ENCODE measurements around the gene CBX4. TPM values are rescaled to one million over a fixed set of nuclear protein-coding genes. Genes with fewer than 3 reads are reported as not detected.
A peak's percentile ranks its signal among the peaks of the same experiment; 100 is the strongest.

CBX4 gene
- total and polyA plus RNA-seq, 2 of the 4 experiments (the other 2 are of a cell fraction): 3.2 to 9.4 TPM

- Histone ChIP-seq H3K27ac (ENCODE audit: insufficient read depth, low read length) (peak overlapping the region; percentile 90), H3K18ac (ENCODE audit: low read depth, low read length) (no peak overlapping the region), H3K9me3 (ENCODE audit: control insufficient read depth, insufficient read depth, low read length) (no peaks in the 10 kb centered on the region; the same call in 1 of the 2 replicates), H4K91ac (ENCODE audit: insufficient read depth, low read depth, low read length) (no peak overlapping the region; the same call in 1 of the 2 replicates), H3K4me3 (ENCODE audit: insufficient read depth, low read depth, low read length) (no peak overlapping the region), H3K79me1 (ENCODE audit: low read depth in 1 of 2, low read length in 2 of 2) (peaks cover 8 to 23% of the 10 kb centered on the region in 2 experiments; a peak in 2 of 4 replicates), H3K27me3 (ENCODE audit: control insufficient read depth, insufficient read depth, low read length) (peaks cover 42% of the 10 kb centered on the region), H2BK120ac (ENCODE audit: low read depth, low read length) (peak overlapping the region; percentile 39), H4K5ac (ENCODE audit: low read depth, low read length) (no peak overlapping the region), H3K4me1 (ENCODE audit: control insufficient read depth, insufficient read depth, low read length) (peaks cover 17% of the 10 kb centered on the region), H2AK5ac (ENCODE audit: low read depth, low read length) (peak overlapping the region; percentile 66), H3K14ac (replicated peaks; ENCODE audit: low read depth, low read length) (no peak overlapping the region), H2BK20ac (ENCODE audit: low read depth, low read length) (peak overlapping the region; percentile 33; the same call in 1 of the 2 replicates), H2AK9ac (replicated peaks; ENCODE audit: low read depth, low read length, poor library complexity) (peak overlapping the region; percentile 38), H4K20me1 (ENCODE audit: insufficient read depth, low read length) (peaks cover 14% of the 10 kb centered on the region), H3K9me1 (ENCODE audit: insufficient read depth, low read length) (peaks cover 5% of the 10 kb centered on the region; the same call in 1 of the 2 replicates), H4K8ac (ENCODE audit: low read depth in 2 of 2, low read length in 2 of 2) (peak overlapping the region; percentile 8 to 57; a peak in 2 of 4 replicates), H3K9ac (ENCODE audit: low read depth, low read length) (no peak overlapping the region), H3K56ac (ENCODE audit: extremely low read depth, insufficient read depth, low read length) (no peak overlapping the region), H3K23ac (ENCODE audit: low read depth, low read length) (no peak overlapping the region), H2BK15ac (ENCODE audit: low read depth, low read length) (peak overlapping the region; percentile 30; the same call in 1 of the 3 replicates), H3K4ac (ENCODE audit: low read depth, low read length) (peak overlapping the region; percentile 91), H3K36me3 (ENCODE audit: control insufficient read depth, insufficient read depth, low read length) (peaks cover 9% of the 10 kb centered on the region; the same call in 1 of the 2 replicates), H2AFZ (replicated peaks; ENCODE audit: low read length, poor library complexity) (peak overlapping the region; percentile 25), H2BK5ac (ENCODE audit: low read depth, low read length, poor library complexity, severe bottlenecking) (peak overlapping the region; percentile 95), H3K4me2 (ENCODE audit: low read depth, low read length) (no peak overlapping the region; the same call in 1 of the 2 replicates)
- in situ Hi-C loops (cut with MboI; ENCODE audit: low sequenced_read_pairs) (loop anchor here (5.0 kb wide), 1 partner anchor 192 kb away; no protein-coding TSS in a partner anchor), intact Hi-C loops (cut with micrococcal nuclease) (no loop called here), dilution Hi-C loops (cut with HindIII; ENCODE audit: low sequenced_read_pairs, unreplicated experiment) (no loop called here)
- TF ChIP-seq CTCF (conservative IDR thresholded peaks at IDR 0.05; ENCODE audit: low read depth, low read length) (no peak), ELK1 (IDR thresholded peaks at IDR 0.05; ENCODE audit: borderline replicate concordance, low read depth, low read length) (no peak), CHD1 (IDR thresholded peaks at IDR 0.05; ENCODE audit: low read depth, low read length) (no peak), FOS (IDR thresholded peaks at IDR 0.05; ENCODE audit: low read depth, low read length) (no peak), MXI1 (IDR thresholded peaks at IDR 0.05; ENCODE audit: borderline replicate concordance, low read depth, low read length) (no peak), BHLHE40 (IDR thresholded peaks at IDR 0.05; ENCODE audit: low read depth, low read length) (no peak), RAD21 (IDR thresholded peaks at IDR 0.05; ENCODE audit: low read length) (no peak)
- ATAC-seq (ENCODE audit: low read depth) (no peak), DNase-seq (no peak)
- CTCF ChIA-PET: interaction anchor here (1.2 kb wide), 1 partner anchor 16 kb away, joined by 3 read pairs; no protein-coding TSS in a partner anchor
- BruUV-seq (replicated peaks): no TSS peak
- WGBS, 2 experiments (ENCODE audit: extremely low coverage in 2 of 2, insufficient read length in 1 of 2): 73% methylated on average over 31 of the region's 47 CpGs; no CpG with 5 or more reads in 1 of the 2 experiments
- POLR2A ChIA-PET (ENCODE audit: unreplicated experiment): no interaction called here
Measured at GRCh38 chr17:79794659-79795511, 44.4 kb downstream of the CBX4 start.

Measured in IMR-90 (cell line).